Measurements from ENCODE around the gene CLCA4. TPM values are rescaled to one million over a fixed set of nuclear protein-coding genes. Genes with fewer than 3 reads are reported as not detected.

Gene CLCA4
- total and polyA plus RNA-seq, 9 donors: 0.12 to 0.23 (median 0.22) TPM; not detected in 6

- Histone ChIP-seq H3K4me1 (ENCODE audit: insufficient read depth) (no peaks in the 10 kb centered on the region), H3K36me3 (no peaks in the 10 kb centered on the region), H3K9me3 (no peaks in the 10 kb centered on the region), H3K4me3 (no peak overlapping the region), H3K27me3 (no peaks in the 10 kb centered on the region), H3K27ac (no peak overlapping the region)
- no peak for DNase-seq
- TF ChIP-seq POLR2A (IDR thresholded peaks at IDR 0.05) (no peak), EP300 (IDR thresholded peaks at IDR 0.05) (no peak), CTCF (IDR thresholded peaks at IDR 0.05) (no peak)
- WGBS, 3 donors: 55 to 88% (median 70%) methylated on average over 1 of the region's 1 CpG
- intact Hi-C loops (cut with DNase I): no loop called here
Measured at GRCh38 chr1:86582161-86582560, 35.3 kb downstream of the CLCA4 start.

GRCh38 chr1:86583032-86583431 is 36.2 kb downstream of the CLCA4 start:
- no peaks in the 10 kb centered on the region for H3K4me1 ChIP-seq (ENCODE audit: insufficient read depth)
- no peaks in the 10 kb centered on the region for H3K9me3 ChIP-seq
- intact Hi-C loops (cut with DNase I): no loop called here
- no peaks in the 10 kb centered on the region for H3K36me3 ChIP-seq
- H3K27me3 ChIP-seq: no peaks in the 10 kb centered on the region
- TF ChIP-seq POLR2A (IDR thresholded peaks at IDR 0.05): no peak
- no peak for TF ChIP-seq EP300 (IDR thresholded peaks at IDR 0.05)
- no peak for TF ChIP-seq CTCF (IDR thresholded peaks at IDR 0.05)
- H3K27ac ChIP-seq: no peak overlapping the region
- DNase-seq: no peak
- 91 to 95% (median 93%) methylated on average over 1 of the region's 1 CpG for WGBS, 3 donors
- no peak overlapping the region for H3K4me3 ChIP-seq

GRCh38 chr1:86583593-86583992 is 36.7 kb downstream of the CLCA4 start:
- TF ChIP-seq POLR2A (IDR thresholded peaks at IDR 0.05) (no peak), CTCF (IDR thresholded peaks at IDR 0.05) (no peak), EP300 (IDR thresholded peaks at IDR 0.05) (no peak)
- DNase-seq: no peak
- no peaks in the 10 kb centered on the region for H3K27me3 ChIP-seq
- no peaks in the 10 kb centered on the region for H3K4me1 ChIP-seq (ENCODE audit: insufficient read depth)
- intact Hi-C loops (cut with DNase I): no loop called here
- H3K9me3 ChIP-seq: no peaks in the 10 kb centered on the region
- no peaks in the 10 kb centered on the region for H3K36me3 ChIP-seq
- H3K27ac ChIP-seq: no peak overlapping the region
- WGBS, 3 donors: 73 to 76% (median 75%) methylated on average over 3 of the region's 3 CpGs
- no peak overlapping the region for H3K4me3 ChIP-seq

GRCh38 chr1:86594284-86594770 is 47.4 kb downstream of the CLCA4 start:
- Histone ChIP-seq H3K36me3 (no peaks in the 10 kb centered on the region), H3K27me3 (no peaks in the 10 kb centered on the region), H3K4me1 (ENCODE audit: insufficient read depth) (no peaks in the 10 kb centered on the region), H3K9me3 (no peaks in the 10 kb centered on the region), H3K4me3 (no peak overlapping the region), H3K27ac (no peak overlapping the region)
- no peak for TF ChIP-seq POLR2A (IDR thresholded peaks at IDR 0.05)
- no peak for TF ChIP-seq CTCF (IDR thresholded peaks at IDR 0.05)
- no peak for TF ChIP-seq EP300 (IDR thresholded peaks at IDR 0.05)
- intact Hi-C loops (cut with DNase I): no loop called here
- DNase-seq: no peak

Data from ovary (tissue), 9 donors.